Endothelial cell (in vitro differentiated cells): ENCODE data around the gene ZNRF3. TPM values are rescaled to one million over a fixed set of nuclear protein-coding genes. Genes with fewer than 3 reads are reported as not detected.

Experiments used
- DNase-seq: peaks from one replicate; pipeline ENCODE4 v3.0.0; 2021; ENCODE audit warnings: low spot score
- H3K27ac Mint-ChIP-seq: one replicate; pipeline ENCODE4 v1.8.0; 2021; ENCODE audit warnings: mixed read lengths, inconsistent platforms; ENCODE audit not compliant: unreplicated experiment
- H3K27me3 Mint-ChIP-seq: one replicate; pipeline ENCODE4 v1.8.0; 2021; ENCODE audit warnings: mild to moderate bottlenecking, moderate library complexity, mixed read lengths, inconsistent platforms; ENCODE audit not compliant: unreplicated experiment
- H3K36me3 Mint-ChIP-seq: one replicate; pipeline ENCODE4 v1.8.0; 2021; ENCODE audit warnings: mild to moderate bottlenecking, low read depth, mixed read lengths, inconsistent platforms; ENCODE audit not compliant: unreplicated experiment
- H3K4me1 Mint-ChIP-seq: one replicate; pipeline ENCODE4 v1.8.0; 2021; ENCODE audit warnings: mild to moderate bottlenecking, mixed read lengths, inconsistent platforms; ENCODE audit not compliant: unreplicated experiment
- H3K4me3 Mint-ChIP-seq: one replicate; pipeline ENCODE4 v1.8.0; 2021; ENCODE audit warnings: mild to moderate bottlenecking, mixed read lengths, inconsistent platforms; ENCODE audit not compliant: unreplicated experiment
- H3K9me3 Mint-ChIP-seq: one replicate; pipeline ENCODE4 v1.8.0; 2021; ENCODE audit warnings: mixed read lengths, inconsistent platforms; ENCODE audit not compliant: unreplicated experiment
- total RNA-seq: library from RNA; stranded (reverse); fragmentation: NEBNext Ultra II Directional; extraction: Animal tissue kit (Norgen Biotek cat#: 25700); gene quantifications from one replicate; pipeline ENCODE4 v1.2.1, GENCODE V29; 2021; ENCODE audit not compliant: unreplicated experiment
- TF ChIP-seq, protein P1 (sequence below): fragments of 200-600 bp; sonication (generic); IDR thresholded peaks from one replicate; pipeline ENCODE4 v1.5.0; 2021; ENCODE audit warnings: antibody characterized with exemption; ENCODE audit not compliant: unreplicated experiment

ZNRF3 gene
- total RNA-seq, 1 donor from 2014 or later: 3.3 TPM

DNA sequence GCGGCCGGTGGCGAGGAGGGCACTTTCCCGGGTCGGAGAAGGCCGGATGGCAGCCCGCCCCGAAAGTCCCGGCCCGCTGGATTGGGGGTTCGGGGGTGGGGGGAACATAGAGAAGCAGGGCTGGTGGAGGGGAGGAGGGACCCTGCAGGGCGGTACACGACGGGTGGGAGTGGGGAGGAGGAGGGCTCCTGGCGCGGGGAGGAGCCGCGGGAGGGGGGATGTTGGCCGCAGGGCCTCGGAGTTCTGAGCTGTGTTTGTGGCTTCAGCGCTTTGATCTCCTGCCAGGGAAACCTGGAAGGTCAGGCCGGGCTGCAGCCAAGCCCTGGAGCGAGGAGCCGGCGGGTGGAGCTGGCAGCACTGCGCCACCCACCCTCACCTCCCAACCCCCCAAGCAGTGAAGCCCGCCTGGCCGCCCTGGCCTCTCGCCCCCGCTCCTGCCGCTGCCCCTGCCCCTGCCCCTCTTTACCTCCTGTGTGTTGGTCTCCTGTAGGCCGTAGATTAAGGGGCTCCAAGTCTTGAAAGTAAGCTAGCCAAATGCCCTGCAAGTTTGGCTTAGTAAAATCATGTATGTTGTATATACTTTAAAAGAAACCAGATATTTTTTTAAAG, 147.3 kb downstream of the ZNRF3 start:
- Mint-ChIP-seq H3K27me3 (no peaks in the 10 kb centered on the region), H3K27ac (no peak overlapping the region), H3K9me3 (no peaks in the 10 kb centered on the region), H3K4me3 (peak overlapping the region; percentile 89), H3K36me3 (no peaks in the 10 kb centered on the region), H3K4me1 (peaks cover 6% of the 10 kb centered on the region)
- peak; percentile 53 for DNase-seq
- TF ChIP-seq, protein P1, sequence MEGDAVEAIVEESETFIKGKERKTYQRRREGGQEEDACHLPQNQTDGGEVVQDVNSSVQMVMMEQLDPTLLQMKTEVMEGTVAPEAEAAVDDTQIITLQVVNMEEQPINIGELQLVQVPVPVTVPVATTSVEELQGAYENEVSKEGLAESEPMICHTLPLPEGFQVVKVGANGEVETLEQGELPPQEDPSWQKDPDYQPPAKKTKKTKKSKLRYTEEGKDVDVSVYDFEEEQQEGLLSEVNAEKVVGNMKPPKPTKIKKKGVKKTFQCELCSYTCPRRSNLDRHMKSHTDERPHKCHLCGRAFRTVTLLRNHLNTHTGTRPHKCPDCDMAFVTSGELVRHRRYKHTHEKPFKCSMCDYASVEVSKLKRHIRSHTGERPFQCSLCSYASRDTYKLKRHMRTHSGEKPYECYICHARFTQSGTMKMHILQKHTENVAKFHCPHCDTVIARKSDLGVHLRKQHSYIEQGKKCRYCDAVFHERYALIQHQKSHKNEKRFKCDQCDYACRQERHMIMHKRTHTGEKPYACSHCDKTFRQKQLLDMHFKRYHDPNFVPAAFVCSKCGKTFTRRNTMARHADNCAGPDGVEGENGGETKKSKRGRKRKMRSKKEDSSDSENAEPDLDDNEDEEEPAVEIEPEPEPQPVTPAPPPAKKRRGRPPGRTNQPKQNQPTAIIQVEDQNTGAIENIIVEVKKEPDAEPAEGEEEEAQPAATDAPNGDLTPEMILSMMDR: no peak

DNA sequence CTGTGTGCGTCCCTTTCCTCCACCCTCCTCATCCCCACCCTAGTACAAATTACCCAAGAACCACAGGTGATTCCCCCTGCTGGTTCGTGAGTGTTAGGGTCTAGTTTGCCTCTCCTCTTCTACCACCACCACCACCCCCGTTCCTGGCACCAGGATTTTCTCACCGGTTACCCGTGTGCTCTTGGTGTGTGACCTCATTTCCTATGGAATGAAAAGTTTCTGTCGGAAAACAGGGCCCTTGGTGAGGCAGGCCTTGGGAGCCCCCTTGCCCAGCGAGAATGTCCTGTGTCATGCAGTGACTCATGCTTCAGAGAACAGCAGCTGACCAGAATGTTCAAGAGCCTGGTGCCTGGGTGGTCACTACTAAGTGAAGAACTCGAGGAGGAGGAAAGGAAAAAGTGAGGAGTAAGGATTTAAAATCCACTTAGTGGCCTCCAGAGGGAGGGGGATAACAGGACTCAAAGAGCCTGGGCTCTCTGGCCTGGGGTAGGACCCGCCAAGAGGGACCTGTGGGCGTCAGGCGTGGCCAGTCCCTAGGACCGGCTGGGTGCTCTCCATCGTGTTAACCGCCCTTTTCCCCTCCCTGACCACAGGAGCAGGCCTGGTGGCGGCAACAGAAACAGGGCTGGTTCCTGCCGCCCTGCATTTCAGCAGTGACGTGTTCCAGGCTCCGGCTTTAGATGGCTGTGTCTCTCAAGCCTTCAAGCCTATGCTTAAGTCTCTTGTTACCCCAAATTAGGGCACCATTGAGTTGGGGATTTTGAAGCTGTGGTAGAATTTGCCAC, 148.0 kb downstream of the ZNRF3 start:
- H3K27me3 Mint-ChIP-seq: no peaks in the 10 kb centered on the region
- TF ChIP-seq, protein P1: no peak
- peak overlapping the region; percentile 88 for H3K4me3 Mint-ChIP-seq
- no peaks in the 10 kb centered on the region for H3K36me3 Mint-ChIP-seq
- no peaks in the 10 kb centered on the region for H3K9me3 Mint-ChIP-seq
- peak overlapping the region; percentile 85 for H3K27ac Mint-ChIP-seq
- H3K4me1 Mint-ChIP-seq: peaks cover 6% of the 10 kb centered on the region
- peak; percentile 41 for DNase-seq

DNA sequence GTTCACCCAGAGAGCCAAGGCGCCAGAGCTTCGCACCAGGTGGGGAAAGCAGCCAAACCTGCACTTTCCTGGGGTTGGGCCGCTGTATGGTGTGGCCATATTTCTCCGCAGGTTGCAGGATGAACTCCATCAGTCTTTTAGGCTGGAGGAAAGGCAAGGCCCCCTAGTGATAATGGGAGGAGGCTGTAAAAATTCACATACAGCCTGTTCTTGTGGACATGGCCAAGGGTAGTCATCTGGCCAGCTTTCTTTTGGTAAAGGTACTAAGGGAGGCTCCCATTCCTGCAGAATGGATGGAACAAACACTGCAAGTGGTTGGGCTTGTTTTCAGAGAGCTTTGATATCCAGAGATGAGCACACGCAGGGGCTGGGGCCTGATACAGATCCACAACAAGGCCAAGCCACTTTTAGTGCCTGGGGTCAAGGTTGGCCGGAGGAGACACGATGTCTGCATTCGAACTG, 148.7 kb downstream of the ZNRF3 start:
- peaks cover 6% of the 10 kb centered on the region for H3K4me1 Mint-ChIP-seq

DNA sequence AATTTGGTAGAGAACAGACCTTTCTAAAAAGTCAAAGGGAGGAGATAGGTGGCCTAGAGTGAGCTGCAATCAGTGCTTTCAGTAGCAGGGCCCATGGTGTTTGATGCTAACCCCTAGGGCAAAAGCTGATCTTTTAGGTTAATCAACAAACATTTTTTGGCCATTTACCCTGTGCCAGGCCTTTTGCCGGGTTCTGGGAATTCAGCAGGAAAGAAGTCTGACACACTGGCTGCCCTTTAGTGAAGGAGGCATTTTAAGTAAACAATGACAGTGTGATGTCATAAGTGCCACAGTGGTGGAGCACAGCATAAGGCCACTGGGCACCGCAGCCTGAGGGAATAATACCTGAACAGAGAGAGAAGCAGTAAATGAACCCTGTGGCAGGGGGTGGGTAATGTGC, 149.2 kb downstream of the ZNRF3 start:
- Mint-ChIP-seq H3K27me3 (no peaks in the 10 kb centered on the region), H3K36me3 (no peaks in the 10 kb centered on the region), H3K27ac (no peak overlapping the region), H3K4me3 (no peak overlapping the region), H3K4me1 (peaks cover 6% of the 10 kb centered on the region), H3K9me3 (no peaks in the 10 kb centered on the region)
- no peak for DNase-seq
- TF ChIP-seq, protein P1: no peak

More for the DNA sequence above, 148.7 kb downstream of the ZNRF3 start:
- no peaks in the 10 kb centered on the region for H3K9me3 Mint-ChIP-seq
- H3K4me3 Mint-ChIP-seq: no peak overlapping the region
- DNase-seq: no peak
- no peak overlapping the region for H3K27ac Mint-ChIP-seq
- no peaks in the 10 kb centered on the region for H3K27me3 Mint-ChIP-seq
- H3K36me3 Mint-ChIP-seq: no peaks in the 10 kb centered on the region
- TF ChIP-seq, protein P1: no peak
